Measurements from ENCODE around the gene DPH6. TPM values are rescaled to one million over a fixed set of nuclear protein-coding genes. Genes with fewer than 3 reads are reported as not detected.
"Not testable (repeated sequence)": the region's sequence is repeated elsewhere in the genome, so short reads cannot be mapped to it uniquely, and the experiment has no call there.

DPH6 gene
- total RNA-seq, 2 experiments from 2014 or later, result 6.3 to 9.7 TPM

DNA sequence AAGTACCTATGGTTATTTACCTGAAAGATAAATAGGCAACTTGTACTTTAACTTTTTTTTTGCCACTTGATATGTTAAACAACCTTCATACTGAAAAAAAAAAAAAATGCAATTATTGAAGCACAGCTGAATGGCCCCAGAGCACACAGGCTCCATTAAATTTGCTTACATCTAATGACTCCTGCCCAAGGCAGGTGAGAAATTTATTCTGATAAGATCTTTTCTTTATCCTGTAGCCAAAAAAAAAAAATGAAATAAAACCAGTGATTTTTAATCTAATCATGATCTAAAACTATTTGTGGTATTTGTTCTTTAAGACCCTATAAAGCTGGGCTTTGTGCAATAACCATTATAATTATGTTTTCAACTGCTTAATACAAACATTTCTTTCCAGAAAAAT is 115.7 kb downstream of the DPH6 start:
- Mint-ChIP-seq H3K27ac (no peak overlapping the region), H3K4me1 (peaks cover 3% of the 10 kb centered on the region), H3K4me3 (no peak overlapping the region), H3K27me3 (no peaks in the 10 kb centered on the region), H3K36me3 (peaks cover 4% of the 10 kb centered on the region), H3K9me3 (no peaks in the 10 kb centered on the region)
- ATAC-seq (ENCODE audit: low read depth) (no peak), DNase-seq (no peak)
- POLR2A ChIA-PET, result no interaction called here

DNA sequence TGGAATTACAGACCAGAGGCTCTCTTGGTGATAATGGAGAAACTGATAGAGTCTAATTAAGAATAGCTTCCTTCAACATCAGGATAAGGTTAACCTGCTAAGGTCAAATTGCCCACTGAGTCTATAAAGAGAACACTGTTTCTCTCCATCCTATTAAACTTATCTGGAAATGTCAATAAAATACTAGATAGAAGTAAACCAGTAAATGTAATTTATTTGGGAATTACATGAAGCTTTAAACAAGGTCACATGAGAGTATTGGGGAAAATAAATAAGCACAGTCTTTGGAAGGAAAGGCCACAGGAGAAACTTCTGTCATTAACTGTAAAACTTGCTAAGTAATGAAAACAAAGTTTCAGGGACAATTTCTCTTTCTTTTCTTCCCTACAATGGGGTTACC is 118.5 kb downstream of the DPH6 start:
- peaks cover 3% of the 10 kb centered on the region for H3K4me1 Mint-ChIP-seq
- no peak overlapping the region for H3K4me3 Mint-ChIP-seq
- DNase-seq (no peak), ATAC-seq (ENCODE audit: low read depth) (no peak)
- H3K36me3 Mint-ChIP-seq, result peaks cover 3% of the 10 kb centered on the region
- H3K9me3 Mint-ChIP-seq, result peaks cover 1% of the 10 kb centered on the region
- H3K27ac Mint-ChIP-seq, result no peak overlapping the region
- H3K27me3 Mint-ChIP-seq, result no peaks in the 10 kb centered on the region
- POLR2A ChIA-PET, result no interaction called here

DNA sequence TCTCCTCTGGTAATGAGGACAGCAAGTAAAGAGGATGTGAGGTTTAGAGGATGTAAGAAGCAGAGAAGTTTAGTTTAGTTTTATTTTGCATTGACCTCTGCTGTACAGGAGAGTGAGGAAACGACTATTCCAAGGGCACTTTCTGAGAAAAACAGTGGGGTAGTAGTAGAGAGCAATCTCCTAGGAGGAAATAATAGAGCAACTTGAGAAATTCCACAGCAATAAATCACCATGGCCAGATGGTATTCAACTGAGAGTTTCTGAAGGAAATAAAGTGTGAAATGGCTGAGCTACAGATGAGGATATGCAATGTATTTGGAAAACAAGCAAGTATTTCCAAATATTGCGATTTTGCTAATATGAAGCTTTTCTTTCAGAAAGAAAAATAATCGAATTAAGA is 118.9 kb downstream of the DPH6 start:
- no peak for DNase-seq
- ATAC-seq (ENCODE audit: low read depth), result no peak
- POLR2A ChIA-PET, result no interaction called here
- Mint-ChIP-seq H3K27ac (no peak overlapping the region), H3K4me1 (peaks cover 3% of the 10 kb centered on the region), H3K9me3 (peaks cover 2% of the 10 kb centered on the region), H3K4me3 (no peak overlapping the region), H3K27me3 (no peaks in the 10 kb centered on the region), H3K36me3 (peaks cover 1% of the 10 kb centered on the region)

DNA sequence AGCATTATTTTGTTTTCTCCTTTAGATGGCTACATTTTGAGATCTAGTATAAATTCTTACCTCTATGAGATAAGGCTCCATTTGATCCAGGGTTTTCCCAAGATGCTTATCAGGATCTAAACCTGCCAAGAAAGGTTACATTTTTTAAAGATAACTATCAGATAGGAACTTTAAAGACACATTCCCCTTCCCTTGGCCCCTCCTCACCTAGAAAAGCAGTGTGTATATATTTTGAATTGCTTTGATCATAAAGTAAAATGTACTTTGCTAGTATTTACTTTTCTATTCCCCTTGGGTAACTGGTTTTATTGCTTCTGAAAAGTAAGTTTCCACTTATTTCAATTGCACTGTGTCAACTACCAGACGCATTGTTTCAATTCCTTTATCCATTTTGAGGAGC is 135.2 kb downstream of the DPH6 start:
- POLR2A ChIA-PET, result no interaction called here
- Mint-ChIP-seq H3K4me3 (no peak overlapping the region), H3K27ac (no peak overlapping the region), H3K27me3 (no peaks in the 10 kb centered on the region), H3K4me1 (no peaks in the 10 kb centered on the region), H3K9me3 (no peaks in the 10 kb centered on the region), H3K36me3 (no peaks in the 10 kb centered on the region)
- ATAC-seq (ENCODE audit: low read depth), result no peak
- DNase-seq, result no peak

DNA sequence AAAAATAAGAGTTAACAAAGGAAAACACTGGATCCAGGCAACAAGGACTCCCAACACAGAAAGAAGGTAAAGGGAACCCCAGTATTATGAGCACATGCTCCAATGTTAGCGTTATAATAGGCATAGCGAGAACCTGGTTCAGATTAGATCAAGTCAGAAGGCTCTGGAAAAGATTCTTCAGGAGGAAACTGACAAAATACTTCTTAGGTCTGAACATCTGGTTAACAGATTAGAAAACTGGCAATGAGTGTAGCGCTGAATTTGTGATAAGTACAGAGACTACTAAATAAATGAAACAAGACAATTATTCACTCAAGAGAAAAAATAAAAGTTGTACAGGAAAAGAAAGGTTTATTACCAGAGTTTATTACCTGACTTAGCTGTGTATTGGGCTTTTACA is 146.1 kb downstream of the DPH6 start:
- no peak overlapping the region for H3K4me3 Mint-ChIP-seq
- peaks cover 9% of the 10 kb centered on the region for H3K9me3 Mint-ChIP-seq
- ATAC-seq (ENCODE audit: low read depth), result no peak
- H3K36me3 Mint-ChIP-seq, result peaks cover 5% of the 10 kb centered on the region
- H3K27ac Mint-ChIP-seq, result no peak overlapping the region
- H3K27me3 Mint-ChIP-seq, result no peaks in the 10 kb centered on the region
- no peaks in the 10 kb centered on the region for H3K4me1 Mint-ChIP-seq
- DNase-seq, result no peak
- POLR2A ChIA-PET, result no interaction called here

DNA sequence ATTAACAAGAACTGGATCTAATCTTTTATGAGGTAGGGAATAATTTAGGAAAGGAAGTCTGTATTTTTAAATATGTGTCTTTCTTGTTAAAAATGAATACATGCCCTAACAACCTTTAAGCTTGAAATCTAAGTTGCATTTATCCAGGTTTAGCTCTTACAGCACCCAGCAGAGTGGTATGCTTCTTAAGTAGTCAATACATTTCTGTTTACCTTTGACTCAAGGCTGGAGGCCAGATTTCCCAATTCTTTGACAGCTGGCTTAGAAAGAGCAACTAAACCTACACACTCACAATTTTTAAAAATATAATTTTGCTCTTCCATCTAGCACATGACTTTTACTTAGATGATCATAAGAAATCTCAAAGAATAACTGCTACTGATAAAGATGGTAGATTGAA is 148.9 kb downstream of the DPH6 start:
- H3K27ac Mint-ChIP-seq, result no peak overlapping the region
- H3K9me3 Mint-ChIP-seq, result peaks cover 8% of the 10 kb centered on the region
- no peaks in the 10 kb centered on the region for H3K4me1 Mint-ChIP-seq
- no peak overlapping the region for H3K4me3 Mint-ChIP-seq
- peaks cover 2% of the 10 kb centered on the region for H3K36me3 Mint-ChIP-seq
- POLR2A ChIA-PET, result no interaction called here
- no peaks in the 10 kb centered on the region for H3K27me3 Mint-ChIP-seq
- DNase-seq (no peak), ATAC-seq (ENCODE audit: low read depth) (no peak)

DNA sequence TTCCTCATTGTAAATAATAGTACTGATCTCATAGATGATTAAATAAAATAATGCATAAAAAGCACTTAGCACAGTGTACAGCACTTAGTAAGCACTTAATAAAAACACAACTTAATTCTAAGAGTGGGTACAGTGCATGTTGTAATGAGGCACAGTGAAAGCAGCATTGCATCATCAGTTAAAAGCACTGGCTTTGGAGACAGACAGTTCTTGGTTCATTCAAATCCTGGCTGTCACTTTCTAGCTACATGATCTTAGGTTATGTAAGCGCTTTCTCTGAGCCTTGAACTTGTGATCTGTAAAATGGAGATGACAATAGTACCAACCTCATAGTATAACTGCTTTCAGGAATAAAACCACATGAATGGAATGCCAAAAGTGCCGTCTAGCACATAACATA is 151.5 kb downstream of the DPH6 start:
- Mint-ChIP-seq H3K4me3 (no peak overlapping the region), H3K36me3 (no peaks in the 10 kb centered on the region), H3K27ac (no peak overlapping the region), H3K4me1 (no peaks in the 10 kb centered on the region), H3K27me3 (no peaks in the 10 kb centered on the region), H3K9me3 (peaks cover 8% of the 10 kb centered on the region)
- DNase-seq, result no peak
- no peak for ATAC-seq (ENCODE audit: low read depth)
- POLR2A ChIA-PET, result no interaction called here

DNA sequence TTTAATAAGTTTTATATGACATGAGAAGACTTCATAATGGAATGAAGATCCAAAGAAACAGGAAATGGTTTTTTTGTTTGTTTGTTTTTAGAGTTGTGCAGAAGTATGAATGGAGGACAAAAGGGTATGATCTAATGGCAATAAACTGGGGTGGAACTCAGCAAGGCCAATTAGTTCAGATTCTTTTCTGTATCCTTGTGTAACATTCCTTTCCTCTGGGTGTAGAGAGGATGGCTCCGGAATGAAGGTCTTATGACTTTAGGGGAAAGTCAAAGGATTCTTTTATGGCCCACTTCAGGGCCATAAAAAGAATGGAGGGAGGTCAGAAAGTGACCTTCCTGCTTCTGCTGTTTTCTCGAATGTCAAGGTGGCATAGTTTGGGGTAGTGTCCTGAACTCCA is 152.6 kb downstream of the DPH6 start:
- no peak overlapping the region for H3K27ac Mint-ChIP-seq
- peaks cover 8% of the 10 kb centered on the region for H3K9me3 Mint-ChIP-seq
- ATAC-seq (ENCODE audit: low read depth) (no peak), DNase-seq (no peak)
- no peaks in the 10 kb centered on the region for H3K27me3 Mint-ChIP-seq
- H3K4me1 Mint-ChIP-seq, result no peaks in the 10 kb centered on the region
- POLR2A ChIA-PET, result no interaction called here
- no peaks in the 10 kb centered on the region for H3K36me3 Mint-ChIP-seq
- no peak overlapping the region for H3K4me3 Mint-ChIP-seq

DNA sequence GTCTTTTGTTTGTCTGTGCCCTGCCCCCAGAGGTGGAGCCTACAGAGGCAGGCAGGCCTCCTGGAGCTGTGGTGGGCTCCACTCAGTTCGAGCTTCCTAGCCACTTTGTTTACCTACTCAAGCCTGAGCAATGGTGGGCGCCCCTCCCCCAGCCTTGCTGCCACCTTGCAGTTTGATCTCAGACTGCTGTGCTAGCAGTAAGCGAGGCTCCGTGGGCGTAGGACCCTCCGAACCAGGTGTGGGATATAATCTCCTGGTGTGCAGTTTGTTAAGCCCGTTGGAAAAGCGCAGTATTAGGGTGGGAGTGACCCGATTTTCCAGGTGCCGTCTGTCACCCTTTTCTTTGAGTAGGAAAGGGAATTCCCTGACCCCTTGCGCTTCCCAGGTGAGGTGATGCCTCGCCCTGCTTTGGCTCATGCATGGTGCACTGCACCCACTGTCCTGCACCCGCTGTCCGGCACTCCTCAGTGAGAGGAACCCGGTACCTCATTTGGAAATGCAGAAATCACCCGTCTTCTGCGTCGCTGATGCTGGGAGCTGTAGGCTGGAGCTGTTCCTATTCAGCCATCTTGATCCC is 154.5 kb downstream of the DPH6 start:
- POLR2A ChIA-PET; H3K4me1 Mint-ChIP-seq; DNase-seq; H3K9me3 Mint-ChIP-seq; ATAC-seq (ENCODE audit: low read depth); H3K36me3 Mint-ChIP-seq; H3K27me3 Mint-ChIP-seq; H3K27ac Mint-ChIP-seq; H3K4me3 Mint-ChIP-seq: not testable (repeated sequence)

DNA sequence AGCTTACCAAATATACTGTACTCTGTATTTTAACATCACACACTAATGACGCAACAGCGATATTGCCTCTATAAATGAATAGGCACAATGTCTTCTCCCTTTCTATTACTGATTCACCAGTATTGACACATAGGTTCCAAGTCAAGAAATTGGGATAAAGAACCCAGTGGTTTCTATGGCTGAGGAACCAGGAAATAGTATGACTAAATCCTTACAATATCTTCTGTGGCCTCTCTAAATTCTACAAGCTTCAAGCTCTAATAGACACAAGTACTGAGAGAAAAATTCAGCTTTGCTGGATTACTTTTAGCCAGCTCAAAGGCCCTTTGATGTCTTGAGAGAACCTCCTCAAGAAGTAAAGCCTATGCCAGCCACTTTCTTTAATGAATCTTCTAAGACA is 162.5 kb downstream of the DPH6 start:
- H3K4me1 Mint-ChIP-seq, result no peaks in the 10 kb centered on the region

DNA sequence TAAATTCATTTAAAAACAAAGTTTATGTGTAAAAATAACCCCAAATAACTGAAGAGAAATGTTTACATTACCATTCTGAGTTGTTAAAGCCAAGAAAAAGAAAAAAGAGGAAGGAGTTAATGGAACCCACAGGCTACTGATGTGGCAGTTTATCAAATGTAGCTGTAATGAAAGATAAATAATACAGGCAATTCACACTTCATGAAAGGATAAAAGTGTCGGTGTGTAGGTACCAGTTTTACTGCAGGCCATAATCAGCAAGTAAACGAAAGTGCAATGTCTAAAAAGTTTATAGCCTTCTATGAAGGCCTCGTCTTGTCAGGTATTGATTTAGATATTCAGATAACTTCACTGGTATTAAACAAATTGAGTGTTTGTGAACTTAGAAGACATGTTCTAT is 164.6 kb downstream of the DPH6 start:
- POLR2A ChIA-PET, result no interaction called here
- Mint-ChIP-seq H3K4me3 (no peak overlapping the region), H3K27ac (no peak overlapping the region), H3K27me3 (no peaks in the 10 kb centered on the region), H3K36me3 (peaks cover 6% of the 10 kb centered on the region), H3K9me3 (peaks cover 2% of the 10 kb centered on the region), H3K4me1 (no peaks in the 10 kb centered on the region)
- DNase-seq, result no peak
- ATAC-seq (ENCODE audit: low read depth), result no peak

More for the DNA sequence above, 162.5 kb downstream of the DPH6 start:
- H3K27me3 Mint-ChIP-seq, result no peaks in the 10 kb centered on the region
- peaks cover under 1% of the 10 kb centered on the region for H3K36me3 Mint-ChIP-seq
- H3K9me3 Mint-ChIP-seq, result no peaks in the 10 kb centered on the region
- no peak for ATAC-seq (ENCODE audit: low read depth)
- H3K27ac Mint-ChIP-seq, result no peak overlapping the region
- DNase-seq, result no peak
- H3K4me3 Mint-ChIP-seq, result no peak overlapping the region
- POLR2A ChIA-PET, result no interaction called here

DNA sequence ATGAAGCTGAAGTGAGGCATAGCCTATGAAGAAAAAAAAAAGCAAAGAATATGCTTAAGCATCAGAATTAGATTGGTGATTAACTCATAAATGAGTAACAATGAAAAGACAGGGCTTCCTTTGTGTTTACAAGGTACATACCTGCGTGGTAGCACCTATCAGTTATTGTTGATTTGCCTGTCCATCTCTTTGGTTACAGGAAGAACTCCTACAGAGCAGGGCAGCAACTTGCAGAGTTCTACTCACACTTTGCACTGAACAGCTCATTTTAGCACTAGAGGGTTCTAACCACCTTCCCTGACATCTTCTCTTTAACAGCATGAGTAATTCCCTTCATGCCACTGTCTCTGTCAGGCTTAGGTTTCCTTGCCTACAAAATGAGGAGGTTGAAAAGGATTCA is 166.0 kb downstream of the DPH6 start:
- Mint-ChIP-seq H3K4me3 (no peak overlapping the region), H3K4me1 (no peaks in the 10 kb centered on the region), H3K9me3 (peaks cover 2% of the 10 kb centered on the region), H3K27ac (no peak overlapping the region), H3K36me3 (peaks cover 6% of the 10 kb centered on the region), H3K27me3 (no peaks in the 10 kb centered on the region)
- DNase-seq (no peak), ATAC-seq (ENCODE audit: low read depth) (no peak)
- POLR2A ChIA-PET, result no interaction called here

DNA sequence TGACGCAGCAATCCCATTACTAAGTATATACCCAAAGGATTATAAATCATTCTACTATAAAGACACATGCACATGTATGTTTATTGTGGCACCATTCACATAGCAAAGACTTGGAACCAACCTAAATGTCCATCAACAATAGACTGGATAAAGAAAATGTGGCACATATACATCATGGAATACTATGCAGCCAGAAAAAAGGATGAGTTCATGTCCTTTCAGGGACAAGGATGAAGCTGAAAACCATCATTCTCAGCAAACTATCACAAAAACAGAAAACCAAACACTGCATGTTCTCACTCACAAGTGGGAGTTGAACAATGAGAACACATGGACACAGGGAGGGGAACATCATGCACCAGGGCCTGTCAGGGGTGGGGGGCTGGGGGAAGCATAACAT is 167.5 kb downstream of the DPH6 start:
- H3K4me1 Mint-ChIP-seq; H3K27me3 Mint-ChIP-seq; H3K9me3 Mint-ChIP-seq; H3K27ac Mint-ChIP-seq; DNase-seq; POLR2A ChIA-PET; ATAC-seq (ENCODE audit: low read depth); H3K36me3 Mint-ChIP-seq; H3K4me3 Mint-ChIP-seq: not testable (repeated sequence)

DNA sequence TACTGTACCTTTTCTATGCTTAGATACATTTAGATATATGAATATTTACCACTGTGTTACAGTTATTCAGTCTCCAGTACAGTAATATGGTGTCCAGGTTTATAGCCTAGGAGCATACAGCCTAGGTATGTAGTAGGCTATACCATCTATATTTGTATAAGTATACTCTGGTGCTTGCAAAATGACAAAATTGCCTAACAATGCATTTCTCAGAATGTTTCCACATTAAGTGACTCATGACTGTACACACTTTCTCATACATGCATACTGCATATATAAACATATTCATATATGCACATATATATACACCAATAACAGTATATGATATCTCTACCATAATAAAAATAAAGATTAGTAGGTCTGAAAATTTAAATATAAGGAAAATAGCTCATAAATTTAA is 169.3 kb downstream of the DPH6 start:
- POLR2A ChIA-PET, result no interaction called here
- H3K27ac Mint-ChIP-seq, result no peak overlapping the region

DNA sequence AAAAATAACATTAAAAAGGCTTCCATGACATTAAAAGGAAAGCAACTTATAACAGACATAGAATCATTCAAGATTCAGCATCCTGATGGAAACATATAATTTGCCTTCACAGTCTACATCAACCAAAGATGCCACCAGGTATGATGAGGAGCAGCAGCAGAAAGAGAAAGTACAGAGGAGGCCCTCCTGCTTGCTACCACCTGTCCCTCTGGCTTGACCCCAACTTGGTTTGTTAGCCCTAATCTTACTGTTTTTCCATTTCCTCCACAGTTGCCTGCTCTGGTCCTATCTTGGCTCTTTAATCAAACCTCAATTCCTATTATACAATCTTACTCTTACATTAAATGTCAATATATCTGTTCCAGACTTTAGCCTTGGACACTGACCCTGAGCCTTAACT is 171.3 kb downstream of the DPH6 start:
- H3K9me3 Mint-ChIP-seq, result peaks cover 2% of the 10 kb centered on the region
- DNase-seq, result no peak
- H3K4me1 Mint-ChIP-seq, result no peaks in the 10 kb centered on the region
- H3K27me3 Mint-ChIP-seq, result no peaks in the 10 kb centered on the region
- no peak for ATAC-seq (ENCODE audit: low read depth)
- POLR2A ChIA-PET, result no interaction called here
- H3K36me3 Mint-ChIP-seq, result peaks cover 6% of the 10 kb centered on the region
- H3K27ac Mint-ChIP-seq, result no peak overlapping the region
- no peak overlapping the region for H3K4me3 Mint-ChIP-seq

More for the DNA sequence above, 169.3 kb downstream of the DPH6 start:
- DNase-seq (no peak), ATAC-seq (ENCODE audit: low read depth) (no peak)
- Mint-ChIP-seq H3K36me3 (peaks cover 6% of the 10 kb centered on the region), H3K4me1 (no peaks in the 10 kb centered on the region), H3K9me3 (peaks cover 2% of the 10 kb centered on the region), H3K4me3 (no peak overlapping the region), H3K27me3 (no peaks in the 10 kb centered on the region)
